GM18505 (cell line): ENCODE measurements around the gene VSIG10.

Experiments
- ATAC-seq: cut with Tn5 transposase; IDR thresholded peaks from one replicate; pipeline ENCODE4 v1.9.1; 2021; ENCODE audit not compliant: unreplicated experiment
- POLR2A ChIP-seq: IDR thresholded peaks from 4 replicates; pipeline ENCODE4 v1.6.1; 2011; ENCODE audit warnings: borderline replicate concordance; ENCODE audit not compliant: insufficient read depth, insufficient read length; ENCODE audit errors: extremely low read depth

VSIG10 gene

GRCh38 chr12:118020036-118020435, 83.8 kb downstream of the VSIG10 start:
- ATAC-seq = no peak
- no peak for TF ChIP-seq POLR2A

- TF ChIP-seq POLR2A = no peak
- no peak for ATAC-seq
Measured at GRCh38 chr12:118017926-118018325, 85.9 kb downstream of the VSIG10 start.

GRCh38 chr12:118016424-118017264, 87.2 kb downstream of the VSIG10 start, which contains the start of gene RFC5:
Gene RFC5 (plus strand): TSS chr12:118016703. CDS start chr12:118016828, 125 bp downstream.
- peak; percentile 98 for ATAC-seq
- TF ChIP-seq POLR2A = peak; percentile 82

GRCh38 chr12:118015944-118016343, 87.9 kb downstream of the VSIG10 start:
- no peak for TF ChIP-seq POLR2A
- peak; percentile 3 for ATAC-seq

- ATAC-seq = no peak
- no peak for TF ChIP-seq POLR2A
Measured at GRCh38 chr12:118015306-118015705, 88.5 kb downstream of the VSIG10 start.
